Measurements from ENCODE around the gene GRAMD2B. TPM values are rescaled to one million over a fixed set of nuclear protein-coding genes. Genes with fewer than 3 reads are reported as not detected.
A peak's percentile ranks its signal among the peaks of the same experiment; 100 is the strongest.

GRAMD2B gene
- total RNA-seq, 1 donor, result 89.8 TPM

GRCh38 chr5:126385524-126386502 lies 37.4 kb upstream of the GRAMD2B start:
- H3K27me3 ChIP-seq (ENCODE audit: insufficient read depth, low read length), result no peaks in the 10 kb centered on the region
- no peaks in the 10 kb centered on the region for H4K20me1 ChIP-seq (ENCODE audit: insufficient read depth, low read length)
- H3K79me2 ChIP-seq (ENCODE audit: insufficient read depth, low read length), result no peaks in the 10 kb centered on the region
- H3K4me2 ChIP-seq (ENCODE audit: insufficient read depth, low read length), result peak overlapping the region; percentile 55
- H3K9me3 ChIP-seq (ENCODE audit: low read depth, low read length), result no peaks in the 10 kb centered on the region
- H3K27ac ChIP-seq (ENCODE audit: low read depth, low read length), result peak overlapping the region; percentile 69
- TF ChIP-seq CTCF (IDR thresholded peaks at IDR 0.05; ENCODE audit: extremely low read depth, low read depth, low read length), result no peak
- H3K36me3 ChIP-seq (ENCODE audit: insufficient read depth, low read length), result no peaks in the 10 kb centered on the region
- peaks cover 42% of the 10 kb centered on the region for H3K4me1 ChIP-seq (ENCODE audit: insufficient read depth, low read length)
- no peak overlapping the region for H3K4me3 ChIP-seq (ENCODE audit: insufficient read depth, low read length)
- DNase-seq (ENCODE audit: insufficient read length, low spot score, missing footprints), result peak; percentile 64
- H2AFZ ChIP-seq (ENCODE audit: low read length), result no peak overlapping the region

GRCh38 chr5:126389179-126389578 lies 34.0 kb upstream of the GRAMD2B start:
- TF ChIP-seq CTCF (IDR thresholded peaks at IDR 0.05; ENCODE audit: extremely low read depth, low read depth, low read length), result no peak

GRCh38 chr5:126390051-126390450 lies 33.2 kb upstream of the GRAMD2B start:
- Histone ChIP-seq H3K4me3 (ENCODE audit: insufficient read depth, low read length) (no peak overlapping the region), H3K4me1 (ENCODE audit: insufficient read depth, low read length) (peaks cover 20% of the 10 kb centered on the region), H3K9me3 (ENCODE audit: low read depth, low read length) (no peaks in the 10 kb centered on the region), H3K27me3 (ENCODE audit: insufficient read depth, low read length) (no peaks in the 10 kb centered on the region), H2AFZ (ENCODE audit: low read length) (no peak overlapping the region), H3K79me2 (ENCODE audit: insufficient read depth, low read length) (no peaks in the 10 kb centered on the region), H3K27ac (ENCODE audit: low read depth, low read length) (no peak overlapping the region), H3K4me2 (ENCODE audit: insufficient read depth, low read length) (no peak overlapping the region), H4K20me1 (ENCODE audit: insufficient read depth, low read length) (no peaks in the 10 kb centered on the region), H3K36me3 (ENCODE audit: insufficient read depth, low read length) (no peaks in the 10 kb centered on the region)
- no peak for DNase-seq (ENCODE audit: insufficient read length, low spot score, missing footprints)
- no peak for TF ChIP-seq CTCF (IDR thresholded peaks at IDR 0.05; ENCODE audit: extremely low read depth, low read depth, low read length)

More at GRCh38 chr5:126389179-126389578, 34.0 kb upstream of the GRAMD2B start:
- Histone ChIP-seq H3K9me3 (ENCODE audit: low read depth, low read length) (no peaks in the 10 kb centered on the region), H3K4me3 (ENCODE audit: insufficient read depth, low read length) (no peak overlapping the region), H2AFZ (ENCODE audit: low read length) (no peak overlapping the region), H3K27me3 (ENCODE audit: insufficient read depth, low read length) (no peaks in the 10 kb centered on the region), H3K79me2 (ENCODE audit: insufficient read depth, low read length) (no peaks in the 10 kb centered on the region), H4K20me1 (ENCODE audit: insufficient read depth, low read length) (no peaks in the 10 kb centered on the region), H3K4me2 (ENCODE audit: insufficient read depth, low read length) (no peak overlapping the region), H3K36me3 (ENCODE audit: insufficient read depth, low read length) (no peaks in the 10 kb centered on the region), H3K27ac (ENCODE audit: low read depth, low read length) (no peak overlapping the region), H3K4me1 (ENCODE audit: insufficient read depth, low read length) (peaks cover 28% of the 10 kb centered on the region)
- DNase-seq (ENCODE audit: insufficient read length, low spot score, missing footprints), result no peak

- Histone ChIP-seq H3K79me2 (ENCODE audit: insufficient read depth, low read length) (no peaks in the 10 kb centered on the region), H3K4me1 (ENCODE audit: insufficient read depth, low read length) (peaks cover 9% of the 10 kb centered on the region), H3K27me3 (ENCODE audit: insufficient read depth, low read length) (no peaks in the 10 kb centered on the region), H2AFZ (ENCODE audit: low read length) (no peak overlapping the region), H3K9me3 (ENCODE audit: low read depth, low read length) (no peaks in the 10 kb centered on the region), H3K27ac (ENCODE audit: low read depth, low read length) (no peak overlapping the region), H4K20me1 (ENCODE audit: insufficient read depth, low read length) (no peaks in the 10 kb centered on the region), H3K4me2 (ENCODE audit: insufficient read depth, low read length) (no peak overlapping the region), H3K36me3 (ENCODE audit: insufficient read depth, low read length) (no peaks in the 10 kb centered on the region), H3K4me3 (ENCODE audit: insufficient read depth, low read length) (no peak overlapping the region)
- DNase-seq (ENCODE audit: insufficient read length, low spot score, missing footprints), result no peak
- no peak for TF ChIP-seq CTCF (IDR thresholded peaks at IDR 0.05; ENCODE audit: extremely low read depth, low read depth, low read length)
These were observed 31.8 kb upstream of the GRAMD2B start for GRCh38 chr5:126391386-126391785.

Data from osteoblast (primary cell).